Loucy (cell line): ENCODE data around the gene JAZF1.

Source experiments
- H2AFZ ChIP-seq: fragments of 200-600 bp; sonication (generic); 2 replicates; pipeline ENCODE4 v1.6.0; 2016; ENCODE audit warnings: antibody characterized with exemption, mild to moderate bottlenecking, low read length, moderate library complexity
- H3F3A ChIP-seq: fragments of 200-600 bp; 2 replicates; pipeline ENCODE4 v1.6.0; 2016; ENCODE audit warnings: antibody characterized with exemption, low read depth, mild to moderate bottlenecking
- H3K27me3 ChIP-seq: fragments of 200-600 bp; sonication (generic); 2 replicates; pipeline ENCODE4 v1.6.1; 2014; ENCODE audit warnings: low read length, mild to moderate bottlenecking; ENCODE audit not compliant: insufficient read depth, poor library complexity, severe bottlenecking
- H3K36me3 ChIP-seq: fragments of 200-600 bp; sonication (generic); 2 replicates; pipeline ENCODE4 v1.6.1; 2016; ENCODE audit warnings: low read length; ENCODE audit not compliant: insufficient read depth
- H3K4me1 ChIP-seq: fragments of 200-600 bp; sonication (generic); 2 replicates; pipeline ENCODE4 v1.5.1; 2014; ENCODE audit warnings: low read length, mild to moderate bottlenecking; ENCODE audit not compliant: insufficient read depth, poor library complexity, severe bottlenecking
- H3K4me2 ChIP-seq: fragments of 200-600 bp; sonication (generic); 2 replicates; pipeline ENCODE4 v1.6.0; 2014; ENCODE audit warnings: antibody characterized with exemption, low read length, low read depth, mild to moderate bottlenecking; ENCODE audit not compliant: poor library complexity, severe bottlenecking
- H3K4me3 ChIP-seq: fragments of 200-600 bp; sonication (generic); 2 replicates; pipeline ENCODE4 v1.5.1; 2014; ENCODE audit warnings: low read length, mild to moderate bottlenecking, mixed read lengths; ENCODE audit not compliant: poor library complexity, severe bottlenecking
- H3K79me2 ChIP-seq: fragments of 200-600 bp; sonication (generic); 2 replicates; pipeline ENCODE4 v1.6.1; 2014; ENCODE audit warnings: low read length; ENCODE audit not compliant: insufficient read depth
- H3K9ac ChIP-seq: fragments of 200-600 bp; sonication (generic); 2 replicates; pipeline ENCODE4 v1.6.0; 2014; ENCODE audit warnings: mild to moderate bottlenecking, low read depth, low read length, moderate library complexity; ENCODE audit not compliant: poor library complexity, severe bottlenecking
- H3K9me2 ChIP-seq: fragments of 200-600 bp; sonication (generic); replicated peaks from 2 replicates; pipeline ENCODE4 v1.6.1; 2016; ENCODE audit warnings: low read depth, low read length, mixed read lengths
- H3K9me3 ChIP-seq: fragments of 200-600 bp; sonication (generic); 2 replicates; pipeline ENCODE4 v1.6.1; 2014; ENCODE audit warnings: mild to moderate bottlenecking, antibody characterized with exemption, low read length, low read depth; ENCODE audit not compliant: insufficient read depth
- H4K20me1 ChIP-seq: fragments of 200-600 bp; sonication (generic); 2 replicates; pipeline ENCODE4 v1.6.0; 2014; ENCODE audit warnings: antibody characterized with exemption, low read length, mild to moderate bottlenecking; ENCODE audit not compliant: insufficient read depth, poor library complexity, severe bottlenecking
- EZH2phosphoT487 ChIP-seq: fragments of 200-600 bp; IDR thresholded peaks from 2 replicates; pipeline ENCODE4 v1.6.1; 2018; ENCODE audit warnings: antibody characterized with exemption, mild to moderate bottlenecking, moderate library complexity, borderline replicate concordance
- TF ChIP-seq, protein P1 (sequence below): fragments of 200-600 bp; sonication (generic); conservative IDR thresholded peaks from 2 replicates; pipeline ENCODE4 v1.5.1; 2014; ENCODE audit warnings: mild to moderate bottlenecking, antibody characterized with exemption, low read length

Gene JAZF1

DNA sequence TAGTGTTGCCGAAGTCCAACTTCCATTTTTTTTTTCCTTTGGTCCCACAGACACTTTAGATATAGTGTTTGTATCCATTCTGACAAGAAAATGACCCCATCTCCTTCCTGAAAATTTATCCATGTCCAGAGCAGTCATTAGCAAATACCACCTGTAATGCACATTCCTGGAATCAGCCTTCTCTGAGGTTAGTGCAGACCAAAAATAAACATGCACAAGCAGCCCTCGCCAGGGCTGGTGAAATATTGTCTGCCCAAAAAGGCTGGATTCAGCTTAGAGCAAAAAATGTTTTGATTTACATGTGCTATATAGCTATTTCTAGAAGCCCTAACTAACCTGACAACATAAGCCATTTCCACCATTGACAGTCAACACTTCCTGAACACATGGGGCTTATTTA lies 294.9 kb downstream of the JAZF1 start:
- H3K36me3 ChIP-seq: no peaks in the 10 kb centered on the region
- TF ChIP-seq EZH2phosphoT487: no peak
- TF ChIP-seq, protein P1, sequence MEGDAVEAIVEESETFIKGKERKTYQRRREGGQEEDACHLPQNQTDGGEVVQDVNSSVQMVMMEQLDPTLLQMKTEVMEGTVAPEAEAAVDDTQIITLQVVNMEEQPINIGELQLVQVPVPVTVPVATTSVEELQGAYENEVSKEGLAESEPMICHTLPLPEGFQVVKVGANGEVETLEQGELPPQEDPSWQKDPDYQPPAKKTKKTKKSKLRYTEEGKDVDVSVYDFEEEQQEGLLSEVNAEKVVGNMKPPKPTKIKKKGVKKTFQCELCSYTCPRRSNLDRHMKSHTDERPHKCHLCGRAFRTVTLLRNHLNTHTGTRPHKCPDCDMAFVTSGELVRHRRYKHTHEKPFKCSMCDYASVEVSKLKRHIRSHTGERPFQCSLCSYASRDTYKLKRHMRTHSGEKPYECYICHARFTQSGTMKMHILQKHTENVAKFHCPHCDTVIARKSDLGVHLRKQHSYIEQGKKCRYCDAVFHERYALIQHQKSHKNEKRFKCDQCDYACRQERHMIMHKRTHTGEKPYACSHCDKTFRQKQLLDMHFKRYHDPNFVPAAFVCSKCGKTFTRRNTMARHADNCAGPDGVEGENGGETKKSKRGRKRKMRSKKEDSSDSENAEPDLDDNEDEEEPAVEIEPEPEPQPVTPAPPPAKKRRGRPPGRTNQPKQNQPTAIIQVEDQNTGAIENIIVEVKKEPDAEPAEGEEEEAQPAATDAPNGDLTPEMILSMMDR: no peak
- no peak overlapping the region for H2AFZ ChIP-seq
- no peaks in the 10 kb centered on the region for H3K4me1 ChIP-seq
- peaks cover 2% of the 10 kb centered on the region; the same call in 1 of the 2 replicates for H3F3A ChIP-seq
- no peaks in the 10 kb centered on the region for H3K79me2 ChIP-seq
- no peak overlapping the region for H3K9ac ChIP-seq
- H3K9me2 ChIP-seq: no peaks in the 10 kb centered on the region
- no peaks in the 10 kb centered on the region for H4K20me1 ChIP-seq
- no peaks in the 10 kb centered on the region for H3K27me3 ChIP-seq
- no peak overlapping the region for H3K4me3 ChIP-seq
- no peaks in the 10 kb centered on the region for H3K9me3 ChIP-seq
- H3K4me2 ChIP-seq: no peak overlapping the region

DNA sequence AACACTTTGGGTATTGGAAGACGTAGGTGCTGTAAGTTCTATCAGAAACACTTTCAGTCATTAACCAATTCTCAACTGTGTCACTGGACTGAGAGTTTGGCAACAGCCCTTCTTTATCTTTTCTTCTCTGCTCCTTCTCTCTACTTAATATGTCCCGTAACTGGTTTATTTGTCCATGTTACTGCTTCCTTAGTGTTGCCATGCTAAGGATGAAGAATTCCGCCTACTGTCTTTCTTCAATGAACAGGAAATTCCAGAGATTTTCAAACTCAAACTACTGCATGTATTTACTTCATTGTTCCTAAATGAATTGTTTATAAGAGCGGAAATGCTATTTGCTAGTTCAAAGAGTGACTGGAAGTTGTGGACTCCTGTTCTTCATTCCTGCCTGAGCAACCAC lies 296.9 kb downstream of the JAZF1 start:
- no peak for TF ChIP-seq EZH2phosphoT487
- TF ChIP-seq, protein P1: no peak
- H3K4me1 ChIP-seq: no peaks in the 10 kb centered on the region
- no peaks in the 10 kb centered on the region for H3K79me2 ChIP-seq
- peaks cover 2% of the 10 kb centered on the region; the same call in 1 of the 2 replicates for H3F3A ChIP-seq
- no peaks in the 10 kb centered on the region for H3K36me3 ChIP-seq
- H3K4me2 ChIP-seq: no peak overlapping the region
- no peaks in the 10 kb centered on the region for H4K20me1 ChIP-seq
- no peak overlapping the region for H3K9ac ChIP-seq
- no peaks in the 10 kb centered on the region for H3K9me3 ChIP-seq
- no peaks in the 10 kb centered on the region for H3K9me2 ChIP-seq
- H3K27me3 ChIP-seq: no peaks in the 10 kb centered on the region
- H2AFZ ChIP-seq: no peak overlapping the region
- no peak overlapping the region for H3K4me3 ChIP-seq

DNA sequence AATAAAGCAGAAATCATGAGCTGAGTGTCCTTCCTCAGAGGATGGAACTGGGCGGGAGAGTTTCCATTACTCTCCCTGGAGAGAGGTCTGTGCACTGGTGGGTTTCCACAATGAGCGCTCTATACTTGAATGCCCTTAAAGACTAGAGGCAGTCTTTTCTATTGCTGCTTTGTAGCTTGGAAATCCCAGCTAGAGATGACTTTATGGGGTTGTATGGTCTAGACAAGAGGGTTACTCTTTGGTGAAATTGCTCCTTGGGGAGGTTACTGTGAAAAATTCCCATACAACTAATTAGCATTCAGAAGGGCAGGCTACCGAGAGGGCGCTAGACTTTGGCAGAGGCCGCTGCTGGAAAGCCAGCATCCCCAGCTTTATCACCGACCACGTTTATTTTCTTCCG lies 303.8 kb downstream of the JAZF1 start:
- no peaks in the 10 kb centered on the region for H3K36me3 ChIP-seq
- TF ChIP-seq, protein P1: no peak
- no peak for TF ChIP-seq EZH2phosphoT487
- no peaks in the 10 kb centered on the region for H3K27me3 ChIP-seq

More for the DNA sequence above, 303.8 kb downstream of the JAZF1 start:
- H3K9me3 ChIP-seq: no peaks in the 10 kb centered on the region
- no peak overlapping the region for H3K4me3 ChIP-seq
- no peaks in the 10 kb centered on the region for H3K79me2 ChIP-seq
- no peaks in the 10 kb centered on the region for H4K20me1 ChIP-seq
- H2AFZ ChIP-seq: no peak overlapping the region
- no peaks in the 10 kb centered on the region for H3K4me1 ChIP-seq
- H3F3A ChIP-seq: no peaks in the 10 kb centered on the region
- no peak overlapping the region for H3K4me2 ChIP-seq
- no peaks in the 10 kb centered on the region for H3K9me2 ChIP-seq
- no peak overlapping the region for H3K9ac ChIP-seq
